GM12878 (cell line): ENCODE results near the gene MTHFS. TPM values are rescaled to one million over a fixed set of nuclear protein-coding genes. Genes with fewer than 3 reads are reported as not detected.
"Not testable (repeated sequence)": the region's sequence is repeated elsewhere in the genome, so short reads cannot be mapped to it uniquely, and the experiment has no call there.

Experiments
- ATAC-seq: fragments of 200-7000 bp; cut with Tn5 transposase; 3 replicates; pipeline ENCODE4 v1.9.1; 2020; ENCODE audit warnings: mild to moderate bottlenecking, moderate library complexity
- BruUV-seq: library from RNA; stranded (reverse); fragments of 400-500 nt; replicated peaks from 2 replicates; lab custom pipeline; 2021; lab: Mats Ljungman, UMichigan
- CTCF ChIA-PET: fragments of 300-600 bp; sonication (Branson Sonifier 250); formaldehyde crosslinking; extraction: SDS; loops from one replicate; lab custom pipeline; 2021; ENCODE audit warnings: inconsistent platforms; lab: Yijun Ruan, JAX
- POLR2A ChIA-PET: fragments of 350-600 bp; formaldehyde crosslinking; extraction: SDS; loops from one replicate; lab custom pipeline; 2021; ENCODE audit warnings: inconsistent platforms; lab: Charles Lee
- RAD21 ChIA-PET: fragments of 300-600 bp; sonication (Branson Sonifier 250); formaldehyde crosslinking; loops from one replicate; lab custom pipeline; 2023; ENCODE audit warnings: antibody characterized with exemption; ENCODE audit not compliant: unreplicated experiment; lab: Charles Lee
- SMC1A ChIA-PET: fragments of 300-600 bp; sonication (Branson Sonifier 250); formaldehyde crosslinking; loops from one replicate; lab custom pipeline; 2023; ENCODE audit not compliant: unreplicated experiment, uncharacterized antibody; lab: Charles Lee
- DNase-seq: peaks from one replicate; pipeline ENCODE4 v3.0.0-alpha.2; 2011; ENCODE audit warnings: low read depth, low spot score
- FAIRE-seq: peaks from 3 replicates; lab custom pipeline; 2011; peaks lifted over from hg19 to GRCh38; lab: Jason Lieb, UNC
- H2AFZ ChIP-seq: 2 replicates; pipeline ENCODE4 v1.6.0; 2011; ENCODE audit warnings: low read depth, low read length, control low read depth; ENCODE audit not compliant: control insufficient read depth
- H3K27ac ChIP-seq: 2 replicates; pipeline ENCODE4 v1.5.1; 2011; ENCODE audit warnings: control low read depth; ENCODE audit not compliant: control insufficient read depth, insufficient read depth
- H3K27me3 ChIP-seq, 2 experiments: replicated peaks in 1 of 2; 2 replicates each; pipeline versions ENCODE4 v1.6.0 to v1.6.1; 2011; ENCODE audit warnings: low read length in 1 of 2; ENCODE audit not compliant: control insufficient read depth in 2 of 2, insufficient read depth in 2 of 2
- H3K36me3 ChIP-seq, 2 experiments: 2 replicates each; pipeline ENCODE4 v1.5.1; 2011; ENCODE audit warnings: low read length in 1 of 2; ENCODE audit not compliant: control insufficient read depth in 2 of 2, insufficient read depth in 2 of 2
- H3K4me1 ChIP-seq: 2 replicates; pipeline ENCODE4 v1.6.1; 2011; ENCODE audit warnings: mild to moderate bottlenecking, low read length, moderate library complexity, mixed read lengths; ENCODE audit not compliant: control insufficient read depth, insufficient read depth
- H3K4me2 ChIP-seq: 2 replicates; pipeline ENCODE4 v1.6.0; 2011; ENCODE audit warnings: control low read depth; ENCODE audit not compliant: control insufficient read depth, insufficient read depth
- H3K4me3 ChIP-seq: fragments of 200-600 bp; sonication (generic); 2 replicates; pipeline ENCODE4 v1.5.1; 2016
- H3K79me2 ChIP-seq: 2 replicates; pipeline ENCODE4 v1.6.0; 2011; ENCODE audit warnings: low read length; ENCODE audit not compliant: control insufficient read depth, insufficient read depth
- H3K9ac ChIP-seq: 2 replicates; pipeline ENCODE4 v1.8.0; 2011; ENCODE audit warnings: low read length, control low read depth, mixed read lengths; ENCODE audit not compliant: control insufficient read depth, insufficient read depth
- H3K9me3 ChIP-seq: replicated peaks from 3 replicates; pipeline ENCODE4 v1.5.1; 2011; ENCODE audit warnings: mild to moderate bottlenecking, low read length; ENCODE audit not compliant: control insufficient read depth, insufficient read depth
- H4K20me1 ChIP-seq: 2 replicates; pipeline ENCODE4 v1.6.0; 2011; ENCODE audit not compliant: control insufficient read depth, insufficient read depth
- CBFB ChIP-seq: IDR thresholded peaks from 2 replicates; pipeline ENCODE4 v1.6.1; 2016; ENCODE audit warnings: antibody characterized with exemption, low read depth
- IKZF2 ChIP-seq, 2 experiments: fragments of 450-650 bp; IDR thresholded peaks; 2 replicates each; pipeline ENCODE4 v1.6.1; 2017; ENCODE audit warnings: mild to moderate bottlenecking in 2 of 2, moderate library complexity in 2 of 2
- KAT2A ChIP-seq: conservative IDR thresholded peaks from 2 replicates; pipeline ENCODE4 v1.6.1; 2011; ENCODE audit warnings: low read depth, low read length; ENCODE audit not compliant: control insufficient read depth
- NFXL1 ChIP-seq: fragments of 450-650 bp; IDR thresholded peaks from 2 replicates; pipeline ENCODE4 v1.6.1; 2017; ENCODE audit warnings: antibody characterized with exemption, mild to moderate bottlenecking, borderline replicate concordance
- RUNX3 ChIP-seq: IDR thresholded peaks from 2 replicates; pipeline ENCODE4 v1.6.1; 2012; ENCODE audit warnings: low read length, inconsistent platforms
- STAT3 ChIP-seq: IDR thresholded peaks from 2 replicates; pipeline ENCODE4 v1.6.1; 2011; ENCODE audit warnings: low read depth, low read length, improper control_type of control experiment
- TCF12 ChIP-seq: IDR thresholded peaks from 2 replicates; pipeline ENCODE4 v1.6.1; 2011; ENCODE audit warnings: low read depth, mild to moderate bottlenecking, low read length
- TCF7 ChIP-seq: IDR thresholded peaks from 2 replicates; pipeline ENCODE4 v1.6.1; 2014; ENCODE audit warnings: antibody characterized with exemption, borderline replicate concordance
- ZNF622 ChIP-seq: fragments of 450-650 bp; IDR thresholded peaks from 2 replicates; pipeline ENCODE4 v1.6.1; 2017; ENCODE audit warnings: mild to moderate bottlenecking, inconsistent platforms
- ZZZ3 ChIP-seq: IDR thresholded peaks from 2 replicates; pipeline ENCODE4 v1.6.1; 2011; ENCODE audit warnings: low read depth; ENCODE audit not compliant: control insufficient read depth, insufficient read length
- WGBS: methylation state at CpG from one replicate; pipeline ENCODE4 v1.1.6; 2016; ENCODE audit warnings: low lambda C conversion rate; ENCODE audit not compliant: insufficient replicate concordance, insufficient coverage; ENCODE audit errors: missing lambda C conversion rate; 5-methylcytosine and 5-hydroxymethylcytosine counted together
- in situ Hi-C: fragments of 300-500 bp; cut with MboI; formaldehyde crosslinking; loops from 9 replicates; pipeline ENCODE4 v1.14.3; 2018; ENCODE audit warnings: mixed read lengths
- intact Hi-C: fragments of 100-400 bp; cut with micrococcal nuclease; formaldehyde crosslinking; loops from one replicate; pipeline ENCODE4 v1.14.2; 2022; ENCODE audit not compliant: unreplicated experiment
- polyA plus RNA-seq, 11 experiments: library from polyadenylated mRNA; depleted of rRNA in 4 of 11; unstranded in 6 of 11; stranded (reverse) in 5 of 11; fragments of >200 nt; fragmentation: Nextera tagmentation in 4 of 11; fragmentation: Illumina TruSeq in 1 of 11; extraction: Ambion mirVana in 4 of 11; extraction: Trizol in 1 of 11; gene quantifications; 1 replicate in 1 of 11; 2 replicates in 10 of 11; pipeline versions ENCODE4 v1.2.1 to v1.2.3, GENCODE V29; 2011 to 2016; ENCODE audit warnings: inconsistent platforms in 2 of 11, missing spikeins in 2 of 11, low read depth in 1 of 11
- total RNA-seq, 4 experiments: library from RNA; depleted of rRNA in 3 of 4; stranded (reverse); fragments of >200 nt in 3 of 4; fragmentation: Illumina TruSeq in 1 of 4; extraction: Trizol in 1 of 4; gene quantifications; 2 replicates each; pipeline versions ENCODE4 v1.2.1 to v1.2.3, GENCODE V29; 2013 to 2021
- TF ChIP-seq, protein P1 (sequence below), 3 experiments: IDR thresholded peaks in 2 of 3; conservative IDR thresholded peaks in 1 of 3; 2 replicates each; pipeline ENCODE4 v1.5.1; 2011; ENCODE audit warnings: low read depth in 3 of 3, low read length in 3 of 3, mild to moderate bottlenecking in 3 of 3, control low read depth in 2 of 3, moderate library complexity in 2 of 3, inconsistent platforms in 1 of 3, mixed read lengths in 1 of 3; ENCODE audit not compliant: control insufficient read depth in 2 of 3, insufficient read depth in 1 of 3; ENCODE audit errors: extremely low read depth in 1 of 3

Gene MTHFS
- total and polyA plus RNA-seq, 10 of the 15 experiments (the other 5 are each of a cell fraction or from before 2014, with no cell fraction given), result 14.0 to 81.9 (median 31.8) TPM

DNA sequence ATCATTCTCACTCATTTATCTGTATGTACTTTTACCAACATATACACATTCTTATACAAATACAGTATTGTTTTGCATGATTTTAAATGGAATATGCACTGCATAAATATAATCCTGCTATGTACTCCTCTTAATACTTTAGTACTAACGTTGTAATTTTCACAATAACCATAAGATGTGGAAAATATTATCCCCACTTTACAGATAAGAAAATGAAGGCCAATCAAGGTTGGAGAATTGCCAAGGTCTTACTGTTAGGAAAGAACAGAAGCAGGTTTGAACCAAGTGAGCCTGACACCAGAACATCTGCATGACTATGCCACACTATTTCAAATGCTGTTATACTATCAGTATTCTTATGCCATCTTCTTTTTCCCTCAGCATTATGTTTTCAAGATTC, 41.3 kb upstream of the MTHFS start:
- no peaks in the 10 kb centered on the region for H3K79me2 ChIP-seq
- ChIA-PET SMC1A (no interaction called here), CTCF (no interaction called here), RAD21 (no interaction called here)
- no TSS peak for BruUV-seq
- H4K20me1 ChIP-seq, result no peaks in the 10 kb centered on the region
- no peak for DNase-seq
- H3K4me1 ChIP-seq, result peaks cover 2% of the 10 kb centered on the region
- H3K4me3 ChIP-seq, result no peak overlapping the region
- in situ Hi-C loops, result no loop called here
- no peaks in the 10 kb centered on the region for H3K36me3 ChIP-seq
- 35% methylated on average over 1 of the region's 1 CpG for WGBS
- intact Hi-C loops, result no loop called here
- no peak overlapping the region for H3K27ac ChIP-seq
- H3K9me3 ChIP-seq, result no peaks in the 10 kb centered on the region
- no peak for ATAC-seq
- H3K9ac ChIP-seq, result no peak overlapping the region
- TF ChIP-seq KAT2A (no peak), RUNX3 (no peak), STAT3 (no peak), ZZZ3 (no peak), NFXL1 (no peak), CBFB (no peak), IKZF2 (IDR thresholded peaks at IDR 0.05) (no peak), ZNF622 (no peak), TCF12 (no peak), TCF7 (no peak)
- TF ChIP-seq, protein P1, sequence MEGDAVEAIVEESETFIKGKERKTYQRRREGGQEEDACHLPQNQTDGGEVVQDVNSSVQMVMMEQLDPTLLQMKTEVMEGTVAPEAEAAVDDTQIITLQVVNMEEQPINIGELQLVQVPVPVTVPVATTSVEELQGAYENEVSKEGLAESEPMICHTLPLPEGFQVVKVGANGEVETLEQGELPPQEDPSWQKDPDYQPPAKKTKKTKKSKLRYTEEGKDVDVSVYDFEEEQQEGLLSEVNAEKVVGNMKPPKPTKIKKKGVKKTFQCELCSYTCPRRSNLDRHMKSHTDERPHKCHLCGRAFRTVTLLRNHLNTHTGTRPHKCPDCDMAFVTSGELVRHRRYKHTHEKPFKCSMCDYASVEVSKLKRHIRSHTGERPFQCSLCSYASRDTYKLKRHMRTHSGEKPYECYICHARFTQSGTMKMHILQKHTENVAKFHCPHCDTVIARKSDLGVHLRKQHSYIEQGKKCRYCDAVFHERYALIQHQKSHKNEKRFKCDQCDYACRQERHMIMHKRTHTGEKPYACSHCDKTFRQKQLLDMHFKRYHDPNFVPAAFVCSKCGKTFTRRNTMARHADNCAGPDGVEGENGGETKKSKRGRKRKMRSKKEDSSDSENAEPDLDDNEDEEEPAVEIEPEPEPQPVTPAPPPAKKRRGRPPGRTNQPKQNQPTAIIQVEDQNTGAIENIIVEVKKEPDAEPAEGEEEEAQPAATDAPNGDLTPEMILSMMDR (IDR thresholded peaks at IDR 0.05 in 2 of 3, conservative IDR thresholded peaks at IDR 0.05 in 1 of 3; ENCODE audit: control insufficient read depth in 2 of 3, extremely low read depth in 1 of 3, insufficient read depth in 1 of 3, low read depth in 3 of 3, low read length in 3 of 3), result no peak
- TF ChIP-seq, all 136 proteins: peak for 0
- no peak for FAIRE-seq
- no peak overlapping the region for H3K4me2 ChIP-seq
- no peaks in the 10 kb centered on the region for H3K27me3 ChIP-seq
- no peak overlapping the region for H2AFZ ChIP-seq
- POLR2A ChIA-PET, result no interaction called here

DNA sequence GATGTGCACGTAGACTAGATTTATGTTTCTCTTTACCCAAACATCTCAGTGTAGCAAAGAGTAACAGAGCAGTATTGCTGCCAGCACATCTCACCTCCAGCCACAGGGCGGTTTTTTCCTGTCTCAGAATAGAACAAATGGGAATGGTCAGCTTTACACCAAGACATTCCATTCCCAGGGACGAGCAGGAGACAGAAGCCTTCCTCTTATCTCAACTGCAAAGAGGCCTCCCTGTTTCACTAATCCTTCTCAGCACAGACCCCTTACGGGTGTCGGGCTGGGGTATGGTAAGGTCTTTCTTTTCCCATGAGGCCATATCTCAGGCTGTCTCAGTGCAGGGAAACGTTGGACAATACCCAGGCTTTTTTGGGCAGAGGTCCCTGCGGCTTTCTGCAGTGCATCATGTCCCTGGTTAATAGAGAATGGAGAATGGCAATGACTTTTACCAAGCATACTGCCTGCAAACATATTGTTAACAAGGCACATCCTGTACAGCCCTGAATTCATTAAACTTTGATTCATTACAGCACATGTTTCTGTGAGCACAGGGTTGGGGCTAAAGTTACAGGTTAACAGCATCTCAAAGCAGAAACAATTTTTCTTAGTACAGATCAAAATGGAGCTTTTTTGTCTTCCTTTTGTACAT, 38.9 kb upstream of the MTHFS start:
- H3K79me2 ChIP-seq, CTCF ChIA-PET, H3K9me3 ChIP-seq, H3K9ac ChIP-seq, DNase-seq, H2AFZ ChIP-seq, H3K27me3 ChIP-seq, H3K4me1 ChIP-seq, H3K4me2 ChIP-seq, intact Hi-C loops, BruUV-seq, RAD21 ChIA-PET, H3K27ac ChIP-seq, SMC1A ChIA-PET, in situ Hi-C loops, H3K36me3 ChIP-seq, H4K20me1 ChIP-seq, ATAC-seq, H3K4me3 ChIP-seq, FAIRE-seq: not testable (repeated sequence)
- POLR2A ChIA-PET, result interaction anchor here (0.6 kb wide), 1 partner anchor 71 kb away, joined by 3 read pairs; no protein-coding TSS in a partner anchor
- WGBS, result 62% methylated on average over 7 of the region's 7 CpGs
